Activated naive CD4-positive, alpha-beta T cell treated with anti-CD3 and anti-CD28 coated beads for 36 hours (primary cell): ENCODE data around the gene FUOM. TPM values are rescaled to one million over a fixed set of nuclear protein-coding genes. Genes with fewer than 3 reads are reported as not detected.
"Not testable (repeated sequence)": the region's sequence is repeated elsewhere in the genome, so short reads cannot be mapped to it uniquely, and the experiment has no call there.

Experiments
- CTCF ChIA-PET: fragments of 350-600 bp; sonication (Branson Sonifier 250); formaldehyde crosslinking; loops from one replicate; lab custom pipeline; 2021; ENCODE audit warnings: antibody characterized with exemption; lab: Charles Lee
- DNase-seq: peaks from one replicate; pipeline ENCODE4 v3.0.0-alpha.2; 2020
- H3K27ac Mint-ChIP-seq: one replicate; pipeline ENCODE4 v1.8.0; 2021; ENCODE audit warnings: mild to moderate bottlenecking, mixed read lengths
- H3K27me3 Mint-ChIP-seq: one replicate; pipeline ENCODE4 v1.8.0; 2021; ENCODE audit warnings: low read depth, mixed read lengths
- H3K36me3 Mint-ChIP-seq: one replicate; pipeline ENCODE4 v1.8.0; 2021; ENCODE audit warnings: low read depth, mixed read lengths
- H3K4me1 Mint-ChIP-seq: one replicate; pipeline ENCODE4 v1.8.0; 2021; ENCODE audit warnings: low read depth, mixed read lengths
- H3K4me3 Mint-ChIP-seq: one replicate; pipeline ENCODE4 v1.8.0; 2021; ENCODE audit warnings: mild to moderate bottlenecking, moderate library complexity, mixed read lengths
- H3K9me3 Mint-ChIP-seq: one replicate; pipeline ENCODE4 v1.8.0; 2021; ENCODE audit warnings: mixed read lengths
- intact Hi-C: fragments of 100-400 bp; cut with micrococcal nuclease; formaldehyde crosslinking; loops from one replicate; pipeline ENCODE4 v1.15.1; 2023
- total RNA-seq, 2 experiments: library from RNA; stranded (reverse); gene quantifications; one replicate each; pipeline ENCODE4 v1.2.3, GENCODE V29; 2021

Gene FUOM
- total RNA-seq, 2 experiments from 2014 or later: 29.9 to 34.9 TPM

DNA sequence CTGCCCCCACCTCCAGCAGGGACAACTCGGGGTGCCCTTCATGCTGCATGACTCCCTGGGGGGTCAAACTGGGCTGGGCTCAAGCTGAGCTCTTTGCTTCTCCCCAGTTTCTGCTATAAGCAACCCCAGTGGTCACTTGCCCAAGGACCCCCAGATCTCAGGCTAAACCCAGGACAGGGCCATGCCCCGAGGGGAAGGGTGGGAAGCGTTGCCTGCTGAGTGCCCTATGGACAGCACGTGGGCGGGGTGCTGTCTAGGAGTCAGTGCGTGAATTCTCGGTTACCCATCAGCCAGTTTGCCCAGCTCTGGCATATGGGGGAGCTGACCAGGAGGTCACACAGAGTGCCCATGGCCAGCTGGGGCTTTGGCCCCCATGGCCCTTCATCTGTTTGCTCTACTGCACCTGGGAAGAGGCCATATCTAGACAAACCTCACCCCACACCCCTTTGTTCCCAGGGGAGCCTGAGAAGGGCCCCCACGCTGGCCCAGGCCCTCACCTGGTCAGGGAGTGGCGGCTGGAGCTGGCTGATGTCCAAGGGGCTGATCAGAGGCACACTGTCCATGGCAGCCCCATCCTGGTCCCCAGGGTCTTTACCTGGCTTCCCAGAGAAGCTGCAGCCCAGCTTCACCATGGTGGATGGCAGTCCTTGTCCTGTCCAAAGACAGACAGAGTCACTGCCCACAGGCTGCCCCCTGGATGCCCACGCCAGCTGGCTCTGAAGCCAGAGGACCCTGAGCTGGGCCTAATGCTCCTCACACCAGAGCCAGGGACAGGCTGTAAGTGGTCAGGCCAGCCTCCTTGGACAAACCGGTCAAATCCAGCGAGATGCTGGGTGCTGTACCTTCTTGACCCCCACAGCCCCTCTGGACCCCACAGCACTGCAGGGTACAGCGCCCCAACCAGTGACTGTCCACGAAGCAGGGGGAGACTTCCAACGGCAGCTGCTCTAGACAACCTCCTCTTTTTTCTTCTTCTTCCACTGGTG, 29.2 kb downstream of the FUOM start:
- Mint-ChIP-seq H3K27ac (no peak overlapping the region), H3K4me3 (no peak overlapping the region), H3K9me3 (no peaks in the 10 kb centered on the region), H3K36me3 (no peaks in the 10 kb centered on the region), H3K4me1 (peaks cover 14% of the 10 kb centered on the region), H3K27me3 (peaks cover 39% of the 10 kb centered on the region)
- DNase-seq: no peak
- intact Hi-C loops: loop anchor here (1.0 to 5.0 kb wide), 5 partner anchors 44 to 281 kb away; partner anchors contain the start of gene ECHS1
- CTCF ChIA-PET: interaction anchor here (0.6 to 2.1 kb wide), 38 partner anchors 8 to 245 kb away, joined by 3 to 16 read pairs (median 4); no protein-coding TSS in a partner anchor

DNA sequence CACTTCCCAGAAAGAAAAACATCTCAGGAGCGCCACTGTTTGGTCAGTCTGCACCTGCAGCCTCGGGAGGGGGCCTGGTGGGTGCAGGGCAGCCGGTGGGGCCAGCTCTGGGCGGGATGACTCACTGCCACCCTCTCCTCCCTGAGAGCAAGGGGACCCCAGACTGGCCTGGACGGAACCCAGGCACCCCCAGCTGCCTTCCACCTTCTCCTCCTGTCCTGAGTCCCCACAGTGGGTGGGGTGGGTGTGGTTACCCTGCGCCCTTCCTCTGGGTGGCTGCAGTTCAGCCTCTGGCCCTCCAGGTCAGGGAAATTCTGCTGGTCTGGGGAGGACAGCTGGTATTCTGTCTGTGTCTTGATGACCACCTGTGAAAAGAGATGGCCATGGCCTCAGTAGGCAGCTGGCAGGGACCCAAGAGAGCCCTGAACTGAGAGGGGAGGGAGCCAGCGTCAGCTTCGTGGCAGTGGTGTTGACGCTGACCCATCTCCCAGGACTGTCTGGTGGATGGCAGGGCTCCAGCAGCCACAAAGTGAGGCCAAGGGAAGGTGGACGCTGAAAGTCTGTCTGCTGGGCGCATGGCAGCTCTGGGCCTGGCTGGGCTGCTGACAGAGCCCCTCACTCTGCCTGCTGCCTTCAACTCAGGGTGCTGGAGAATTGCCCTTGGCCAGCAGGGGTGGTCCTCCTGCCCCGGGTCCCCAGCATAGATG, 30.0 kb downstream of the FUOM start:
- CTCF ChIA-PET: interaction anchor here (1.1 to 1.4 kb wide), 5 partner anchors 9 to 245 kb away, joined by 3 to 5 read pairs (median 3); no protein-coding TSS in a partner anchor
- intact Hi-C loops: loop anchor here (5.0 kb wide), 1 partner anchor 44 kb away; the partner anchor contains the start of gene ECHS1
- Mint-ChIP-seq H3K27ac (no peak overlapping the region), H3K27me3 (peaks cover 38% of the 10 kb centered on the region), H3K9me3 (no peaks in the 10 kb centered on the region), H3K4me3 (no peak overlapping the region), H3K4me1 (peaks cover 14% of the 10 kb centered on the region), H3K36me3 (no peaks in the 10 kb centered on the region)
- no peak for DNase-seq

DNA sequence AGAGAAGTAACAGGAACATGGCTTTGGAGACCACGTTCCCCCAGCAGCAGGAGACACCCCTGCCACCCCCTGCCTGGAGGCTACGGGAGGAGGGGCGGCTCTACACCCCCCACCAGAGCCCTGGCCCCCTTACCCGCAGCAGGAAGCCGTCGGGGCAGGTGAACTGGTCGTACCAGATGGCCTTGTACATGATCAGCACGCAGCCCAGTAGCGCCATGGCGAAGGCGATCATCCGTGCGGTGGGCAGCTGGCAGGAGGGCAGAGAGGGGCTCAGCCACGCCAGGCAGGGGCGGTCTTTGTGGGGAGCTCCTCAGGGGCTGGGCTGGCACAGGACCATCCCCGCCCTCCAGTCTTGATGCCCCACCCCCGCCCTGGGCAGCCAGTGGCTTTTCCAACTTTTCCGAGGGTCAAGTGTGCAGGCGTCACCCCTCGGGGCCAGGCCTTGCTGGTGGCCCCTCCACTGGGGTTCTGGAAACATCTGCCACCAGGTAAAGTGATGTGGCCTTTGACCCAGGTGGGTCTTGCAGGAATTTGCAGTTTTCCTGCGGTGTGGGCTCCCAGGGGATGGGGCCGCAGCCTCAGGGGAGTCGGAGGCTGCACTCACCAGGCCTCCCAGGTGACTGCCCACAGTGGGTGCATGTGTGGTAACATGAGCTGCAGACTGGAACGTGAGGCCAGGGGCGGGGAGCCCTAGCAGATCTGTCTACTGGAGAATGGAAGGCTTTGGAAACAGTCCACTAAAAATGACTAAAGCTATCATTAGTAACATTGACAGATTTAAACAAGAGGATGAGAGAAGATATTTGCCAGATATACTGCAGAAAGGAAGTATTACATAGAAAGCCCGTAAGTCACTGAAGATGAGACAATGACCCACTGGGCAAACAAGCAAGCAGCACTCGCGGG, 30.8 kb downstream of the FUOM start:
- H3K36me3 Mint-ChIP-seq: no peaks in the 10 kb centered on the region
- H3K4me3 Mint-ChIP-seq: no peak overlapping the region
- peaks cover 33% of the 10 kb centered on the region for H3K27me3 Mint-ChIP-seq
- H3K4me1 Mint-ChIP-seq: peaks cover 14% of the 10 kb centered on the region
- intact Hi-C loops: loop anchor here (5.0 kb wide), 1 partner anchor 45 kb away; the partner anchor contains the start of gene ECHS1
- H3K27ac Mint-ChIP-seq: no peak overlapping the region
- CTCF ChIA-PET: interaction anchor here (1.1 to 1.4 kb wide), 3 partner anchors 12 to 38 kb away, joined by 3 read pairs; no protein-coding TSS in a partner anchor
- no peaks in the 10 kb centered on the region for H3K9me3 Mint-ChIP-seq
- no peak for DNase-seq

DNA sequence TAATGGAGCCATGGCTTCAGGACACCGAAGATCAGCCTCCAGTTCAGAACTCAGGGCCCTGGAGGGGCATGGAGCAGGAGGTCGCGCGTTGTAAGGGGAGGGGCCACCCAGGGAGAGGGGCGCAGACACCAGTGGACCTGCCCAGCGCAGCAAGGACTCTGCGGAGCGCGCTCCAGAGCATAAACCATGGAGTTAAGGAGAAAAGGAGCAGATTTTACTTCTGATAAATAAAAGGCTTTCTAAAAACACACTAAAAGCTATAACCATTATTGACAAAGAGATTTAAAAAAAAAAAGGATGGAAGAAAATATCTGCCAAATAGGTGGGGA, 31.6 kb downstream of the FUOM start:
- intact Hi-C loops: loop anchor here (5.0 kb wide), 1 partner anchor 46 kb away; the partner anchor contains the start of gene ECHS1
- H3K27me3 Mint-ChIP-seq: peaks cover 33% of the 10 kb centered on the region
- no peak for DNase-seq
- H3K4me1 Mint-ChIP-seq: peaks cover 14% of the 10 kb centered on the region
- no peaks in the 10 kb centered on the region for H3K36me3 Mint-ChIP-seq
- no peak overlapping the region for H3K27ac Mint-ChIP-seq
- no peaks in the 10 kb centered on the region for H3K9me3 Mint-ChIP-seq
- CTCF ChIA-PET: no interaction called here
- H3K4me3 Mint-ChIP-seq: no peak overlapping the region

DNA sequence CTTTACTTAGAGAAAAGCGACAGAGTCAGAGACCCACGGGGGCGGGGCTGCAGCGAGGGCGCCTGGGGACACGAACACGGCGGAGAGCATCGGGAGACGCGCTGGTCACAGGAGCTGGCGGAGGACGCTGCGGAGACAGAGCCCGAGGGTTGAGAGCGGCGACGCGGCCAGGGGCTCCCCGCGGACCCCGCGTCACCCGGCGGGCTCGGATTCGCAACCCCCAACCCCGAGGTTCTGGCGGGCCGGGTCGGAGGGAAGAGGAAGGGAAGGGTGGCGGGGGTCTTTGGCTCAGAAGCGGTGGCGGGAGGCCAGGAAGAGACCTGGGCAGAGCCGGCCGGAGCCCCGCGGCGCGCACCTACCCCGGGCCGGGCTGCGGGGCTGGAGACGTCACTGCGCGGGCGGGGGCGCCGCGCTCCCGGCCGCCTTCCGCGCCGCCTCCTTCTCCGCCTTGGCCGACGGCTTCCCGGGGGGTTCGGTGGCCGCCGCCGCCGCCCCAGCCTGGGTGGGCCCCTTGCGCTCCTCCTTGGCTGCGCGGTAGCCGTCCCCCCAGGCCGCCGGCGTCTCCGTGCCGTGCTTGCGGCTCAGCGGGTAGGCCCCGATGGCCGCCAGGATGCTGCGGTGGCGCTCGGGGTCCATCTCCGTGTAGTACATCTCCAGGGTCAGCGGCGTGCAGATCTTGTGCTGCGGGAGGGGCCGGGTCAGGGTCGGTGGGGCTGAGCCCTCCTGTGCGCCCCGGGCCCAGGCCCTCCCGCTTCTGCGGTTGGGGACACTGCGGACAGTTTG, 32.2 kb downstream of the FUOM start:
- Mint-ChIP-seq H3K27me3 (peaks cover 33% of the 10 kb centered on the region), H3K4me1 (peaks cover 14% of the 10 kb centered on the region), H3K36me3 (no peaks in the 10 kb centered on the region), H3K27ac (no peak overlapping the region), H3K4me3 (peak overlapping the region; percentile 67), H3K9me3 (no peaks in the 10 kb centered on the region)
- intact Hi-C loops: loop anchor here (5.0 kb wide), 1 partner anchor 47 kb away; the partner anchor contains the start of gene ECHS1
- DNase-seq: no peak
- CTCF ChIA-PET: no interaction called here

DNA sequence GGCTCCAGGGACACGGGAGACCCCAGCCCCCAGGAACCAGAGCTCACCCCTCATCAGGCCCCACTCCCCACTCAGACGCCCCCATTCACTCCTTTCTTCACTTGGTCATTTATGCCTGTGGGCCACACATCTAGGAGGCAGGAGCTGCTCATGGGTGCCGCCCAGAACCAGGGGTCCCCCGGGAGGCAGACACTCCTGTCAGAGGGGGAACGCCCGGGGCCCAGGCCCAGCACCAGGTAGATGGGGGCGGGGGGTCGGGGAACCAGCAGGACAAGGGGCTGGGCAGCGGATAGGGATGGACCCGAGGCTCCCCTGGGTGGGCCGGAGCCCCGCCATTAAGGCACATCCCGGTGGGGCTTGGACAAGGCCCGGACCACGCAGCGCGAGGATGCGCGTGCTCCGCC, 33.0 kb downstream of the FUOM start:
- no peak overlapping the region for H3K27ac Mint-ChIP-seq
- CTCF ChIA-PET: interaction anchor here (0.5 kb wide), 1 partner anchor 1537 kb away, joined by 3 read pairs; no protein-coding TSS in a partner anchor
- intact Hi-C loops: loop anchor here (5.0 kb wide), 1 partner anchor 47 kb away; the partner anchor contains the start of gene ECHS1
- H3K9me3 Mint-ChIP-seq: no peaks in the 10 kb centered on the region
- DNase-seq: no peak
- H3K36me3 Mint-ChIP-seq: no peaks in the 10 kb centered on the region
- H3K4me3 Mint-ChIP-seq: no peak overlapping the region
- peaks cover 33% of the 10 kb centered on the region for H3K27me3 Mint-ChIP-seq
- peaks cover 12% of the 10 kb centered on the region for H3K4me1 Mint-ChIP-seq

DNA sequence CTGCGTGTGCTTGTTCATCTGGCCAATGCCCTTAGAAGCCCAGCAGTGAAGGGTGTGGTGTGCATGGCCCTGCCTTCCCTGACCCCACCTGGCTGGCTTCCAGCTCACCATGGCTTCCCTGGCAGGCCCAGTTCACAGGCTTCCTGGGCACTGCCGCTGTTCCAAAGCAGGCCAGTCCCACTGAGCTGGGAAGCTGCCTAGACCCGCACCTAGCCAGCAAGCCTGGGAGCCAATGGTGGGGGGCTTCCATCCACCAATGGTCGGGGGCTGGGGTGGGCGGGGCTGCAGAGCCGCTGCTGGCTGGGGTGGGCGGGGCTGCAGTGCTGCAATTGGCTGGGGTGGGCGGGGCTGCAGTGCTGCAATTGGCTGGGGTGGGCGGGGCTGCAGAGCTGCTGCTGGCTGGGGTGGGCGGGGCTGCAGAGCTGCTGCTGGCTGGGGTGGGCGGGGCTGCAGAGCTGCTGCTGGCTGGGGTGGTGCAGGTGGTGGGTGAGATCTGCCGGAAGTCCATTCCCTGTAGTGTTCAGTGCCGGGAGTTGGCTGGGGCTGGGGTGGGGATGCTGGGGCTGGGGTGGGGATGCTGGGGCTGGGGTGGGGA, 33.5 kb downstream of the FUOM start:
- Mint-ChIP-seq H3K4me3 (no peak overlapping the region), H3K27me3 (peaks cover 32% of the 10 kb centered on the region), H3K36me3 (no peaks in the 10 kb centered on the region), H3K4me1 (peaks cover 9% of the 10 kb centered on the region), H3K27ac (no peak overlapping the region), H3K9me3 (no peaks in the 10 kb centered on the region)
- peak; percentile 73 for DNase-seq
- intact Hi-C loops: no loop called here
- CTCF ChIA-PET: interaction anchor here (0.5 kb wide), 1 partner anchor 1536 kb away, joined by 3 read pairs; no protein-coding TSS in a partner anchor

DNA sequence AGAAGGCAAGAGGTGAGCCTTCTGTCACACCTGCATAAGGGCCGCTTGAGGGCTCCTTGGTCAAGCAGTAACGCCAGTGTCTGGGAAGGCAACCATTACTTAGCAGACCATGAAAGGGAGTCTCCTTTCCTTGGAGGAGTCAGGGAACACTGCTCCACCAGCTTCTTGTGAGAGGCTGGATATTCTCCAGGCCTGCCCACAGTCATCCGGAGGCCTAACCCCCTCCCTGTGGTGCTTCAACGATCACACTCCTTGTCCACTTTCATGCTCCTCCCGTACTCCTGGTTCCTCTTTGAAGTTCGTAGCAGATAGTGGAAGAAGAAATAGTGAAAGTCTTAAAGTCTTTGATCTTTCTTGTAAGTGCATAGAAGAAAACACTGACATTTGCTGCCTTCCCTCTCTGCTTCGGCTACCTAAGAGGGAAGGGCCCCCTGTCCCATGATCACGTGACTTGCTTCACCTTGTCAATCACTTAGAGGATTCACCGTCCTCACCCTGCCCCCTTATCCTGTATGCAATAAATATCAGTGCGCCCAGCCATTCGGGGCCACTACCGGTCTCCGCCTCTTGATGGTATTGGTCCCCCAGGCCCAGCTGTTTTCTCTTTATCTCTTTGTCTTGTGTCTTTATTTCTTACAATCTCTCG, 35.6 kb downstream of the FUOM start:
- CTCF ChIA-PET, H3K4me3 Mint-ChIP-seq, H3K9me3 Mint-ChIP-seq, H3K36me3 Mint-ChIP-seq, DNase-seq, H3K27ac Mint-ChIP-seq, intact Hi-C loops: not testable (repeated sequence)
- Mint-ChIP-seq H3K27me3 (peaks cover 20% of the 10 kb centered on the region), H3K4me1 (peaks cover 14% of the 10 kb centered on the region)

DNA sequence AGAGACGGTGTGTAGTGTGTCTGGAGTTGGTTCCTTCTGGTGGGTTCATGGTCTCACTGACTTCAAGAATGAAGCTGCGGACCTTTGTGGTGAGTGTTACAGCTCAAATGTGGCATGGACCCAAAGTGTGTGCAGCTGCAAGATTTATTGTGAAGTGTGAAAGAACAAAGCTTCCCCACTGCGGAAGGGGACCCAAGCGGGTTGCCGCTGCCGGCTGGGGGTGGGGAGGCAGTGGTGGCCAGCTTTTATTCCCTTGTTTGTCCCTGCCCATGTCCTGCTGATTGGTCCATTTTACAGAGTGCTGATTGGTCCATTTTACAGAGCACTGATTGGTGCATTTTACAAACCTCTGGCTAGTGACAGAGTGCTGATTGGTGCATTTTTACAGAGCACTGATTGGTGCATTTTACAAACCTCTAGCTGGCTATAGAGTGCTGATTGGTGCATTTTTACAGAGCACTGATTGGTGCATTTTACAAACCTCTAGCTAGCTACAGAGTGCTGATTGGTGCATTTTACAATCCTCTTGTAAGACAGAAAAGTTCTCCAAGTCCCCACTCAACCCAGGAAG, 36.9 kb downstream of the FUOM start:
- CTCF ChIA-PET: interaction anchor here (0.7 to 1.5 kb wide), 5 partner anchors 9 to 267 kb away, joined by 3 to 9 read pairs (median 3); no protein-coding TSS in a partner anchor
- H3K27ac Mint-ChIP-seq, H3K9me3 Mint-ChIP-seq, H3K27me3 Mint-ChIP-seq, DNase-seq, H3K4me3 Mint-ChIP-seq, intact Hi-C loops, H3K36me3 Mint-ChIP-seq: not testable (repeated sequence)
- H3K4me1 Mint-ChIP-seq: peaks cover 10% of the 10 kb centered on the region
